NCI-H1092 (cell line): ENCODE results near the gene SVIL.
"Not testable (repeated sequence)": the region's sequence is repeated elsewhere in the genome, so short reads cannot be mapped to it uniquely, and the experiment has no call there.

Experiments used
- DNase-seq: peaks from one replicate; lab custom pipeline; 2025; lab: John Stamatoyannopoulos, UW

SVIL gene

DNA sequence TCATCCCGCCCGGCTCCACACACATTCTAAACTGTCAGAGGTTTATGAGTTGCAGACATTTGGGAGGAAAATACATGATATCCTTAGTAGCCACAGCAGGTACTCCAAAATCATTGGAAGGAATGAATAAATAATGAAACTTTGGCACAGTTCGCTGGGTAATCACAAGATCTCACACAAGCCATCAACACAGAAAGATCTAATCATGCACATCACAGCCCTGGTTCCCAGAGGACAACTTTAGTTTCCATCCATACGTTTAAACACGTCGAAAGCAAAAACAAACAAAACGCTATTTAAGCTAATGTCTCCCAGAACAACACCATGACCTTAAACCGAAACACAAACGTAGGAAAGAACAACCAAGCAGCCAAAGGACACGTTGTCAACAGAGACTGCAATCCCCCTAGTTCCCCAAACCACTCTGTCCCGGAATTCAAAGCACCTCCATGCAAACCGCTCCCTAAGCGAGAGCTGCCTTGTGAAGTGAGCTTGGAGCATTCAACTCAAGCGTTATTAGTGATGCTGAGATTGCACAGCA lies 12.3 kb downstream of the SVIL start:
- DNase-seq: no peak

GRCh38 chr10:29621161-29621560 lies 13.6 kb downstream of the SVIL start:
- no peak for DNase-seq

- DNase-seq: no peak
Measured at GRCh38 chr10:29620112-29620690, 14.6 kb downstream of the SVIL start.

DNA sequence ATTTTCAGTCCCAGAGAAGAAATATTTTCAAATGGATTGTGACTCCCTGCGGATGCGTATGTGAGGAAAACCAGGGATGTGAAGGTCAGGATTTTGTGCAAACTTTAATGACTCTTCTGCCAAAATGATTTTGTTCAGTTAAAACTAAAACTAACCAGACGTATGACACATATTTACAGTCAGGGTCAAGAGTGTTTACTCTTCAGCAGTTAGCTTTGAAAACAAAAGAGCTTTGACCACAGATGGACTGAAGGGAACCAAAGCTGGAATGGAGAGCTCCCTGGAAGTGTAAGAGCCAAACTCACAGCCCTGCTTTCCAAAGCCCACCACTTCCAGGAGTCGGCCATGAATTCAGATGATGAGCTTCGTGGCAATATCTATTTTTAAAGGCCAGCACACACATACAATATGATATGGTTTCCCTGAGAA lies 15.5 kb downstream of the SVIL start:
- DNase-seq: no peak

- DNase-seq: no peak
Measured at GRCh38 chr10:29618341-29619171, 16.2 kb downstream of the SVIL start.

DNA sequence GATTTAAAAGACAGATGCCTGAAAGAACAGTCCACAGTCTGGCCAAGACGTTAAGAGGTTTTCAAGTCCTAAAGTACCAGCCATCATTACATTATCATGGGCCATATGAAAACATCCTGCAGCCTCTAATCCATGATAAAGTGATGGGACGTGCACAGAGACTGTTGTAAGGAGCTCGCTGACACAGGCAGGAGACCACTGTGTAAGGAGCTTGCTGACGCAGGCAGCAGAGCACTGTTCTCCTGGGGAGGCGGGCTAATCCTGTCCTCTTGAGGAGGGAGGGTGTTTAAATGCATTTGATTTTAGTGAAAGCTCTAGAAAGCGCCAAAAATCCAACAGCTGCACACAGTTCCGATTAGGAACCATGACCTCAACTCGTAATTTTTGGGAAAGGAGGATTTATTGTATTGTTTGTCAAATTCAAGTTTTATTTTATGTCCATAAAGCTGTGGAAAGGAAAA lies 16.9 kb downstream of the SVIL start:
- no peak for DNase-seq

- DNase-seq: no peak
Measured at GRCh38 chr10:29616542-29616941, 18.2 kb downstream of the SVIL start.

- DNase-seq: no peak
Measured at GRCh38 chr10:29615195-29615594, 19.6 kb downstream of the SVIL start.

GRCh38 chr10:29614289-29614688 lies 20.5 kb downstream of the SVIL start:
- not testable (repeated sequence) for DNase-seq

- no peak for DNase-seq
Measured at GRCh38 chr10:29613791-29614190, 21.0 kb downstream of the SVIL start.

DNA sequence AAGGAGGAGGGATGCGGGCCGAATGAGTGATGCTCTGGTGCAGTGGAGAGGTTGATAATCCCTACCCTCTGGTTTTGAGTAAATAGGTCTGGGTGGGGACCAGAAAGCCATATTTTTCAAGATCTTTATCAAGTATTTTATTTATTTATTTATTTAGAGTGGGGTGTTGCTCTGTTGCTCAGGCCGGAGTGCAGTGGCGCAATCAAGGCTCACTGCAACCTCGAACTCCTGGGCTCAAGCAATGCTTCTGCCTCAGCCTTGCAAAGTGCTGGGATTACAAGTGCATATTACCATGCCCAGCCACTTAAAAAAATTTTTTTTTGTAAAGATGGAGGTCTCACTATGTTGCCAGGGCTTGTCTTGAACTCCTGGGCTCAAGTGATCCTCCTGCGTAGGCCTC lies 21.6 kb downstream of the SVIL start:
- no peak for DNase-seq

DNA sequence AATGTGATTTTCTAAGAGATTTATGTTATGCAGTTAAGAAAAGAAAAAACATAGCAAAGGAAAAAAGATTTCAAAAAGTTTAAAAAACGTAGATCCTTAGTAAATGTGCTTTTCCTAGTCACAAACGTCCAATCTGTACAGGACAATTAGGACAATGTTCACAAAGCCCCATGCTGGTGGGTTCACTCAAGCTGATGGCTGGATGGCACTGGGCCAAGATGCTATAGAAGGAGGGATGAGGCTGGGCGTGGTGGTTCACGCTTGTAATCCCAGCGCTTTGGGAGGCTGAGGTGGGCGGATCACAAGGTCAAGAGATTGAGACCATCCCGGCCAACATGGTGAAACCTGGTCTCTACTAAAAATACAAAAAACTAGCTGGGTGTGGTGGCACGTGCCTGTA lies 22.1 kb downstream of the SVIL start:
- DNase-seq: no peak

DNA sequence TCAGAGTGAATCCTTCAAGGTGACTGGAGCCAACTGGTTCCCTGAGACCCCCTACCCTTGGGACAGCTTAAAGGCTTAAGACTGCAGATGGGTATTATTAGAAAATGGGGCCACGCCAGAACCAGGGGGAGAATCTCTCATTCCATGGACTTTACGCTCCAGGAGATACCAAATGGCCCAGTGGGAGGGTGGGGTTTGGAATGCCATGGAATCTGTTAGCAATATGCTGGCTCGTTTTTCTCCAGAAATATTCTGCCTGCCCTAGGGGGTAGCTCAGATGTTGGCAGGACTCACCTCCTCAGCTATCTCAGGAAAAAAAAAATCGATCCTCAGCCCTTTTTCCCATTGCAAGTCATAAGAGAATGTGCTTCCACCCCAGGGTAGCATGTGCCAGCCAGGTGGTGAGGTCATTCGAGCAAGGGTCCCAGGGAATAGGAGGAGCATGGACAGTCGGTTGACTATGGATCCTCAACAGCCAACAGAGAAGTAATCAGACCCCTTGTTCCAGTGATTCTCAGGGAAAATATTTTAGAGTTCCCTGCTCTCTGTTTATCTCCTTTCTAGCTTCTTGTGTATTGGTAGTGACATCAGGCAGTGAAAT lies 22.9 kb downstream of the SVIL start:
- no peak for DNase-seq

- DNase-seq: no peak
Measured at GRCh38 chr10:29610876-29611647, 23.7 kb downstream of the SVIL start.

GRCh38 chr10:29610331-29610730 lies 24.4 kb downstream of the SVIL start:
- DNase-seq: not testable (repeated sequence)

DNA sequence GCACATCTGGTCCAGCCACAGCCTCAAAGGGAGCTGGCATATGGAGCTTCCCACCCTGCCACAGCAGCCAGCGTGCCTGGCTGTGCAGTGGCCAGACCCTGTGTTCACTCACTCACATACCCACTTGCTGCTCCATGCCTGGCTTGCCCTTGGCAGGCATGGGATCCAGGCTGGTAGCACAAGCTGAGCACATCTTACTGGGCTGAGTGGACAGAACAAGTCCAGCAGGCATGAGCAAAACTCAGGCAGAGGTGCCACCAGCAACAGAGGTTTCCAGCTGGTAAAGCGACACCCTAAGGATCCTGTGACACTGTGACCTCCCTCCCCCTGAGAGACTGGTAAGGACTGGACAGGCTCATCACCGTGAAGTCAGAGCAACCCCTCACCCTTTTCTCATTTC lies 25.1 kb downstream of the SVIL start:
- DNase-seq: no peak

DNA sequence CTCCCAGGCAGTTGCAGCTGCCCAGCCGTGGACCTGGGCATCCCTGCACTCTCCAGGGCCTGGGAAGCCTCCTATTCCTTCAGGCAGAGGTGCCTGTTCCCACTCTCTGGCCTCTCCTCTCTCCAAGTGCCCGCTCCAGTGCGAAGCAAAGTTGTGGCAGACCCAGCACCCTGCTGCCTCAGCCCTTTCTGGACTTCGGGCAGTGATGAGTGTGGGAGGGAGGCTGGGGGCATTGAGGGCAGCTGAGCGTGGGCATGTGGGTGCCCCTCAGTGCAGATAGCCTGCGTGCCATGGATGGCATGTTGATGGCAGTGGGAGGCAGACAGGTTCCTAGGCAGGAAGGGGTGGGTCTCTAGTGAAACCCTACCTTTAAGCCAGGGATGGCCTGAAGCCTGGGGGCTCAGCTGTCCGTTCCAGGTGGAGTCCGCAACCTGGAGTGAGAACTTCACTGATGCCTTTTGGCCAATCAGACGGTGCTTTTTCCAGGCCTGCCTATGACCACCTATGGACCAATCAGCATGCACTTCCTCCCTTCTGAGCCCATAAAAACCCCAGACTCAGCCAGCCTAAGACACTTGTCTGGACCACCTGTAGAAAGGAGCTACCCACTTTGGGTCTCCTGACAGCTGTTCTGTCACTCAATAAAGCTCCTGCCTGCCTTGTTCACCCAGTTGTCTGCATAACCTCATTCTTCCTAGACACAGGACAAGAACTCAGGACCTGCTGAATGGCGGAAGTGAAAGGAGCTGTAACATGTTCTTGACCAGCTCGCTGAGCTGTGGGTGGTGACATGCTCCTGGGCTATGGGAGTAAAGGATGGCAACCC lies 26.1 kb downstream of the SVIL start:
- DNase-seq: no peak

DNA sequence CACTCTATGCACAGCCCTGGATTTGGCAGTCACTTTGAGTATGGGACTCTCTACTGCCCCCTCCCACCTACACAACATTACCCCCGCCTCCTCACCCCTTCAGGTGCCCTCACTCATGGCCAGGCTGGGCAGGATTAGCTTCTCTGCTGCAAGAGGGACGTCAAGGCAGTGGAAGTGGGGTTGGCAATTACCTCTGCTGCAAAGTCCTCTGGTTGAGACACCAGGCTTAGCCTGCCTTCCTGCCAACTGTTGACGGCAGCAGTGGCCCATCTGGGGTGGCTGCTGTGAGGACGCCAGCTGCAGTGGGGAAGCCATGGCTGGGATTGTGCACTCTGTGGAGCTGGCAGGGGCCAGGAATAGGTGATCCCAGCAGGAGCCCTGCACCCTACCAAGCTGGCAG lies 26.7 kb downstream of the SVIL start:
- no peak for DNase-seq

- no peak for DNase-seq
Measured at GRCh38 chr10:29607576-29607975, 27.2 kb downstream of the SVIL start.

DNA sequence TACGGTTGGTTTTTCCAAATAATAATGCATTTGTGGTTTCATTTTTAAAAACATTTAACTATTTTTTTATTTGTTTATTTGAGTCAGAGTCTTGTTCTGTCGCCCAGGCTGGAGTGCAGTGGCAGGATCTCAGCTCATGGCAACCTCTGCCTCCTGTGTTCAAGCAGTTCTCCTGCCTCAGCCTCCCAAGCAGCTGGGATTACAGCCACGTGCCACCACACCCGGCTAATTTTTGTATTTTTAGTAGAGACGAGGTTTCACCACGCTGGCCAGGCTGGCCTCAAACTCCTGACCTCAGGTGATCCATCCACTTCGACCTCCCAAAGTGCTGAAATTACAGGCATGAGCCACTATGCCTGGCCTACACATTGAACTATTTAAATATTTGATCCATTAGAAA lies 28.1 kb downstream of the SVIL start:
- not testable (repeated sequence) for DNase-seq

- no peak for DNase-seq
Measured at GRCh38 chr10:29604291-29604825, 30.4 kb downstream of the SVIL start.
